HG02571 (cell line): ENCODE results near the gene IRX4.
"Not testable (repeated sequence)": the region's sequence is repeated elsewhere in the genome, so short reads cannot be mapped to it uniquely, and the experiment has no call there.

Experiments
- ATAC-seq: cut with Tn5 transposase; IDR thresholded peaks from one replicate; pipeline ENCODE4 v1.9.1; 2021; ENCODE audit warnings: mild to moderate bottlenecking, moderate library complexity; ENCODE audit not compliant: unreplicated experiment

IRX4 gene

DNA sequence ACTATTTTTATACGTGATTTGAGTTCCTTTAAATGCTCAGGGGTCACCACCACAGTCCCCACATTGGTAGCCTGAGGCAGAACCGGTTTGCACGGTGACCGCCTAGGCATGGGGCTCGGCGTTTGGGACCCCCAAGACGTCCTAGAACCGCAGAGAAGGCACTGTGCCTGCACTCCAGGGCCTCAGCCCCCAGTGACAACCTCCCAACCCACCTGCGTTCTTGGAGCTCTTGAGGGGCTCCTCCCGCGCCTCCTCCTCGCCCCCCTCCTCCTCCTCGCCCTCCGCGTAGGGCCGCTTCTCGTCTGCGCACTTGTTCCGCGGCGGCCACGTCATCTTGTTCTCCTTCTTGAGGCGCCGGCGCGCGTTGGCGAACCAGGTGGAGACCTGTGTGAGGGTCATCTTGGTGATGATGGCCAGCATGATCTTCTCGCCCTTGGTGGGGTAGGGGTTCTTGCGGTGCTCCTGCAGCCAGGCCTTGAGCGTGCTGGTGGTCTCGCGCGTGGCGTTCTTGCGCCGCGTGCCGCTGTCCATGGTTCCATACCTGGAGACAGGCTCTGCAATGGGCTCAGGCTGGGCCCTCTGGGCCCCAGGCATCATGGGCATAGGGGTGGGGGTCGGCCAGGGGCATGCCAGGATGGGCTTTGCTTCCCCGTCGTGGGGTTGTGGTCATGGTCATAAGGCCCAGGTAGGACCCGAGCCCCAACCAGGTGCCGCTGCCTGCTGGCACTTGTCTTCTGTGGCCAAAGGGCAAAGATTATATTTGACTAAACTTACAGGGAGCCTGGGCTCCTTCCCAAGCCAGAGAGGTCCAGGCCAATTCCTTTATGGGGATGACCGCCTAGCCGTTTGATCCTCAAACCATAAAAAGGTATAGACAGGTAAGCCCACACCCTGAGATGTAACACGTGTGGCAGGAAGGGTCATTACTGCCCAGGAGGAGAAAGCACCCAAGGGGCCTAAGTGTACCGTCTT is 3.1 kb downstream of the IRX4 start:
- no peak for ATAC-seq

GRCh38 chr5:1878050-1878849 is 4.5 kb downstream of the IRX4 start:
- ATAC-seq = no peak

DNA sequence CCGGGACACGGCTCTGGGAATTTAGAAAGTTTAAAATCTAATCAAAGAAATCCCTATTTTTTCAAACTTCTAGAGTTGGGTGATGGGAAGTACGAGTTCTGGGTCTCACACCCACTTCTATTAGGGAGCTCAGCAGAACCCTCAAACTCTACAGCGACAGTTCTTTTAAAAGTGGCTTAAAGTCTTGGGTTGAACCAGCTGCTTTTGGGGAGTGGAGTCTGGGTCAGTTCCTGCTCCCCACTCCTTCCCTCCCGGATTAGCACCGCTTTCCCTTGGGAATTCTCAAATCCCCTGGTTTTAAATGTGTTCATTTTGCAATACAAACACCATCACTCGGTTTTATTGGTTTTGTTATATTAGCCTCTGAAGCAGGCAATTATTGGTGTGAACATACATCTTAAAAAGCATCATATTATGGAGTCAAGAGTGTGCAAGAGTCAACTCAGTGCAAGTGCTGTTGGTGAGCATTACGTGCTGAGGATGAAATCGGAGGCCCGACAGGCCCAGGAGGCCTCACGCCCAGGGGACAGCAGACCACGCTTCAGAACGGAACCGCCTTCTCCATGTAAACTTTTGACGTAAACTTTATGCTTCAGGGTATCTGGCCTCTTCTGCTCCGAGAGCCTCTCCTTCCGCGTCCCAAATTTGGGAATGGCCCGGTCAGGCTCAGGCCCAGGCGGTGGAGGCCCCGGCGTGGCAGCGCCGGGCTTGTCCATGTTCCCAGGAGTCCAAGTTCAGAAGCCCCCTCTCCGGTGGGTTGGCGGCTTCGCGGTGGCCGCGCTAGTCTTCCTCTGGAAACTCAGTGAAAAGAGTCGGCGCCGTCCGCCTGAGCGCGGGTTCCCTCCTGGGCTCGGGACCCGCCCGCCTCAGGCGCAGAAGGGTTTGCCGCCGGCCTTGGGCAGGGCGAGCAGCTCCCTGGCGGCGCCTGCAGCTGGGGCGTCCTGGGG is 5.3 kb downstream of the IRX4 start:
- ATAC-seq = no peak

DNA sequence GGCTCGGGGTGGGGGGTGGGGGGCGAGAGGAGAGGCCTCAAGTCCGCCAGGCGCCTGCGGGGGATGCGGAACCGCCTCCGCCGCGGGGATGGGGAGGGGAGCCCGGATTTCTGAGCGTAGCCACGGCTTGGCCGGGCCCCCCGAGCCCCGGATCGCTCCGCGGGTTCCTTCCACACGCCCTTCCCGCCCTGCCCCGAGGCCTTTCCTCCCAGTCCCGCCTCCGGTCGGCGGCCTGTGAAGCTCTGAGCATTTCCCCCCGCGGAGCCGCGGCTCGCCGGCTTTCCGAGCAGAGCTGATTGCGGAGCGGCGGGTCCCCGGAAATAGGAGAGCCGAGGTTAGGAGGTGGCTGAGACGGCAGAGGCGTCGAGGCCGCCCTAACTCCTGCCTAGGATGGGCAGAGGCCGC is 6.1 kb downstream of the IRX4 start:
- ATAC-seq = no peak

DNA sequence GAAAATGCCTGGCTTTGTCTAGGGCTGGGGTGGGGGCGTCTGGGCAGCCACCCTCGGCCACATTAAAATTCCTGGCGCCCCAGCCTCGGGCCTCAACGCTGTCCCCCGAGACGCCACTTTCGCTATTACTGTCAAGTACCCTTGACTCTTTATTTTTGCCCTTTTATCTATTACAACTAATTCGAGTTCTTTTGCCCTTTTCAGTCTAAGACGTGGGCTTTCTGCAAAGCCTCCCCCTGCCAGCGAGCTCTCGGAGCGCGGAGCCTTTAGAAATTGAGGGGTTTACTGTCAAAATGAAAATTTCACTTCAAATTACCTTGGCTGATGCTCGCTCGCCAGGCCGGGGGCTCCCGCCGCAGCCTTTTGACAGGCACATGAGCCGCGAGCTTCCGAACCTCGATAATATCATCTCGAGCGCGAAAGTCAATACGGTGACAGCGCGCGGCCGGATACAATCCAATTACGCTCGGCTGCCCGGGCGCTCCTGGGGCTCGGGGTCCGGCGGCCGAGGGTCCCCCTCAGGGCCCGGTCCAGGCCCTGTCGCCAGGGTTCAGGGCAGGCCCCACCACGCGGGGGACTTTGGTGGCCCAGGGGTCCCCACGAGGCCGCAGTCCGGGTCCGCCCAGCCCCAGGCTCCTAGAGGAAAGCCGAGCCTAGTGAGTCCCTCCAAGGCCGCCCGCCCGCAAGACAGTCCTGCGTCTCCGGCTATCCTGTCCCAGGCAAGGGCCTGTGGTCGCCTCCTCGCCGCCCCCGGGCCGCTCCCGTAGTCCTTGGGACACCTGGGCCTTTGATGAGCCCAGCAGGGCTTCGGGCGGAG is 6.7 kb downstream of the IRX4 start:
- no peak for ATAC-seq

DNA sequence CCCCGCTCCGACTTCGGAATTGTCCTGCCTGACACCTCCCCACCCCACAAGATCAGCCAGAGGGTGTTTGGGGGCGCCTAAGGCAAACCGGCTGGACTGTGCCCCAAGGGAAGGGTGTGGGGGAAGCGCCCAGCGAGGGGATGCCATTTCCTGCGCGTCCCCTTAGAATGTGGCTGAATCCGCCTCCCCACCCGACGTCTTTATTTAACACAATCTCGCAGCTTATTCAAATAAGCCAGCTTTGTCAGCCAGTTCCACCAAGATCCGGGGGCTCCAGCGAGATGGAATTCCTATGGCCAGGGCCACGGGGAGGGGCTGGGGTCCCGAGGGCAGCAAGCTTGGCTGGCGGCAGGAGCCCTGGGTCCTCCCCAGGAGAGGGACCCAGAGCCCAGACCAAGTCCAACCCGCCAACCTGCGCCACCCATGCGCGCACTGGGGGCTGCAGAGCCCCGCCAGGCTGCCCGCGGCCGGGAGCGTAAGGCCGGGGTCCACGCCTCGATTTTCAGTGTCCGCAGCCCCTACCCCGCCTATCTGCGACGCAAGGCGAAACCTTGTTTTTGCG is 7.4 kb downstream of the IRX4 start:
- no peak for ATAC-seq

DNA sequence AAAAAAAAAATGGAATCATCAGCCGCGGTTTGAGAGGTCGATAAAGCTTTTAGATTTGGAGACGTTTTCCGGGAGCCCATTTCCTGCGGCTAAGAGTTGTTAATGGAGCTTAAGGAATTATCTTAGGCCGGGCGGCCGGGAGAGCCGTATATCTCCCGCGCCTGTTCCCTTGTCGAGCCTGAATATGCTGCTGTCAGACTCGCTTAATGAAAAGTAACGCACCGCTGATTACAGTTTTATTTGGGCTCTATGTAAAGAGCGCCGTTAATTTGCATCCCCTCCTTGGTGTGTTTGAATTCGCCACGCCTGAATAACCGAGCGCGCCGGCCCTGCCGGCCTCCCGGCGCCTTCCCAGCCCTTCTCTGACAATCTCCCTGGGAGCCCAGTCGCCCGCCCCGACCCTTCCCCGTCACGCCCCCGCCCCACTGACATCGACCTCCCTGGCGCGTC is 7.9 kb downstream of the IRX4 start:
- ATAC-seq = no peak

GRCh38 chr5:1874348-1874747 is 8.4 kb downstream of the IRX4 start:
- ATAC-seq = no peak

DNA sequence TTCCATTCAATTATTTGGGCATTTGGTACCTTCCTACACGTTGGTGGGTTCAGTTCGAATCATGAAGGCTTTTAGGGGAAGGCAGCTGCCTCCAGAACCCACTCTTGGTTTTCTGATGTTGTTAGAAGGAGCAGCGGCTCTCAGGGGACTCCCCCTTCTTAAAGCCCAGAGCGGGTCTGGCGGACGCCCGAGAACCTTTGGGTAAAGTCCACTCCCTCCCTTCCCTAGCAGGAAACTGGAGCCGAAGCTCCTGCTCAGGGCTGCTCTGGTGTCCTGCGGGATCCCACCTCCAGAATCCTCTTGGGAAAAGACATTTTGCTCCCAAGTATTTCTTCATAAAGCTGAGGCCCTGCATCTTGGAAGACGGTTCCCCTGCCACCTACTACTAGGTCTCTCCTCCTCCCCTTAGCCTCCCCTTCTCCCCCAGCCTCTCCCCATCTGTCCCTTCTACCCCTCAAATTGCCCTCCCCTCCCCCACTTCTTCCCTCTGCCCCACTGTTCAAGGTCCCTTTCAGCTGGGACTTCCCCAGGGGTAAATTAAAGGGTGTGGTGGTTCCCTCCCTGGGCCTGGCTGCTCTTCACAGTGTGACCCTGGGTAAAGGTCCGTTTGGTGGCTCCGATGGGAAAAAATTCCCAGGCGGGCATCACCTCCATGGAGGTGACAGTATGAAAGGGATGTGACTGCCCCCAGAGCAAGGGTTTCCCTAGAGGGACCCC is 9.3 kb downstream of the IRX4 start:
- ATAC-seq = no peak

DNA sequence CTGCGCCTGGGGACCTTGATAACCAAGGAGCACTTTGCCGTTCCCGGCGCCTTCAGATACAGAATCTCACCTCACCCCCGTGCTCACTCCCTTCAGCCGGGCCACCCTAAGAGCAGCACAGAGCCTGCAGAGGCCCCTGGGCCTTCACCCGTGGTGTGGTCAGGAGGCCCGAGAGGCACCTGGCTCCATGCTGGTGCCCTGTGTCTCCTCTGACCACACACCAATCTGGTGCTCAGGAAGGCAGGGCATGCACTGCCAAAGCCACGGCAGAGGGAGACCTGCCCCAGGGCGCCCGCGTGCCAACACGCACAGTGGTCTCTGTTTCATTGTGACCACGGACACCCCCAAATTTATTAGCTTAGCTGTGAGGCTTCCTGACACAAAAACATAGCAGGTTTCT is 11.3 kb downstream of the IRX4 start:
- ATAC-seq = no peak

DNA sequence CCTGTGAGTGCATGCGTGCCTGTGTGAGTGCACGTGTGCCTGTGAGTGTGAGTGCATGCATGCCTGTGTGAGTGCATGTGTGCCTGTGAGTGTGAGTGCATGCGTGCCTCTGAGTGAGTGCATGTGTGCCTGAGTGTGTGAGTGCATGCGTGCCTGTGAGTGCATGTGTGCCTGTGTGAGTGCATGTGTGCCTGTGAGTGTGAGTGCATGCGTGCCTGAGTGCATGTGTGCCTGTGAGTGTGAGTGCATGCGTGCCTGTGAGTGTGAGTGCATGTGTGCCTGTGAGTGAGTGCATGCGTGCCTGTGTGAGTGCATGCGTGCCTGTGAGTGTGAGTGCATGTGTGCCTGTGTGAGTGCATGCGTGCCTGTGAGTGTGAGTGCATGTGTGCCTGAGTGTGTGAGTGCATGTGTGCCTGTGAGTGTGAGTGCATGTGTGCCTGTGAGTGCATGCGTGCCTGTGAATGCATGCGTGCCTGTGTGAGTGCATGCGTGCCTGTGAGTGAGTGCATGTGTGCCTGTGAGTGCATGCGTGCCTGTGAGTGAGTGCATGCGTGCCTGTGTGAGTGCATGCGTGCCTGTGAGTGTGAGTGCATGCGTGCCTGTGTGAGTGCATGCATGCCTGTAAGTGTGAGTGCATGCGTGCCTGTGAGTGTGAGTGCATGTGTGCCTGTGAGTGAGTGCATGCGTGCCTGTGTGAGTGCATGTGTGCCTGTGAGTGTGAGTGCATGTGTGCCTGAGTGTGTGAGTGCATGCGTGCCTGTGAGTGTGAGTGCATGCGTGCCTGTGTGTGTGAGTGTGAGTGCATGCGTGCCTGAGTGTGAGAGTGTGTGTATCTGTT is 12.1 kb downstream of the IRX4 start:
- ATAC-seq = not testable (repeated sequence)

- ATAC-seq = no peak
Measured at GRCh38 chr5:1868886-1869475, 13.7 kb downstream of the IRX4 start.

- no peak for ATAC-seq
Measured at GRCh38 chr5:1867815-1868143, 14.9 kb downstream of the IRX4 start.

- no peak for ATAC-seq
Measured at GRCh38 chr5:1867114-1867814, 15.5 kb downstream of the IRX4 start.

GRCh38 chr5:1865948-1866347 is 16.8 kb downstream of the IRX4 start:
- ATAC-seq = no peak

DNA sequence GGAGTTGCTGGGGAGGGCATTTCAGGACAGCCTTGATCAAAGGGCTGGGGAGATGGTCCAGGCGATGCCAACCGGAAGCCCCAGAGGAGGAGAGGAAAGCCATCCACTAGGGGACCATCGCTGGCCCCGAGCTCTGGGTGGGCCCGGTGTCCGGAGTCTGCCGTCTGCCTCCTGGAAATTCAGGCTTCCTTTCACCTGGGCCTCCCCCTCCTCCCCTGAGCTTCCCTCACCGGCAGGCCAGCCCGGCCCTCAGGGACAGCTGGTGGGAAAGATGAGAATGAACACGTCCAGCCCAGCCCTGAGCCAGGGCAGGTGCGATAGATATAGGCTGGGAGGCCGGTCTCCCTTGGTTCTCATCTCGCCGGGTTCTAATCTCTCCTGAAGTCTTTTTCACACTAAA is 17.2 kb downstream of the IRX4 start:
- no peak for ATAC-seq

DNA sequence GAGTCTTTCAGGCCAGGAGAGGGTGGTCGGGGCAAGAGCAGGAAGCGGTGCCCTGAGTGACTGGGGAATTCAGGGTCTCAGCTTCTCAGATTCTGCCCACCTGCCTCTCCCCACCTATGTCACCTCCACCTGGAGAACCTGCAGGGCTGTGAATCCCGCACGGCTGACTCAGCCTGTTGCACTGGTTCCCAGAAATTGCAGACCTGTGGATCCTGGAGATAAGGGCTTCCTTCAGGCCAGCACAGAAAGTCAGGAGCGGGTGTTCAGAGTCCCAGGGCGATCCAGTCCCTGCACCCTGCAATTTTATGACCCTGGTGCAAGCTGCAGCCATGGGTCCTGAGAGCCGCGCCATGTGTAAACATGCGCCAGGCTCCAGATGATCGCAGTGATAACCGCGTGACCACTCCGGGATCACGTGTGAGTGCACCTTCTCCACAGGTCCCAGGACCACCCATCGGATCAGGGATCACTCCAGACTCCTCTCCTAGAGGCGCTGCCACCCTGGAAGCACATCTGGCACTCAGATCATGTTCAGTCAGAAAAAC is 17.8 kb downstream of the IRX4 start:
- no peak for ATAC-seq
